Tibial nerve (tissue), 4 donors: Measurements from ENCODE around the gene ZBED1.
"Not testable (repeated sequence)": the region's sequence is repeated elsewhere in the genome, so short reads cannot be mapped to it uniquely, and the experiment has no call there.

Experiments
- EP300 ChIP-seq, 2 donors: sonication (generic); formaldehyde crosslinking; IDR thresholded peaks; one replicate each; pipeline ENCODE4 v1.6.1; 2017; ENCODE audit warnings: antibody characterized with exemption in 2 of 2, mild to moderate bottlenecking in 1 of 2
- POLR2A ChIP-seq, 2 donors: fragments of 450-650 bp; IDR thresholded peaks; one replicate each; pipeline ENCODE4 v1.6.1; 2017; ENCODE audit warnings: antibody characterized with exemption in 2 of 2, mild to moderate bottlenecking in 2 of 2, moderate library complexity in 2 of 2
- TF ChIP-seq, protein P1 (sequence below), 5 experiments: fragments of 200-600 bp in 3 of 5; fragments of 450-650 bp in 2 of 5; sonication (generic) in 3 of 5; IDR thresholded peaks; one replicate each; pipeline ENCODE4 v1.5.1; 2016 to 2019; ENCODE audit warnings: antibody characterized with exemption in 5 of 5, mild to moderate bottlenecking in 3 of 5, moderate library complexity in 2 of 5

DNA sequence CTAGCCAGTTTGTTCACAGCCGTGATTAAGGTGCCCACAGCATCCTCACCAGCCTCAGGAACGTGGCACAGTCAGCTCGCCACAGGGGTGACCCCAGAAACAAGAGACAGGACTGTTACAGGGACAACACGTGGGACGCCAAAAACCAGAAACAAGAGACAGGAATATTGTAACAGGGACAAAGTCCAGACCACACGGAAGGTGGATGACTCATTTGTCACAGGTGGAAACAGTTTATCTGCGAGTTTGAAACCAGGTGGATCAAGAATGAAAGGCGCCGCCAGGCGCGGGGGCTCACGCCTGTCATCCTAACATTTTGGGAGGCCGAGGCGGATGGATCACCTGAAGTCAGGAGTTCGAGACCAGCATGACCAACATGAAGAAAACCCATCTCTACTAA lies 27.7 kb downstream of the ZBED1 start:
- not testable (repeated sequence) for TF ChIP-seq POLR2A, EP300 (IDR thresholded peaks at IDR 0.05)
- TF ChIP-seq, protein P1, sequence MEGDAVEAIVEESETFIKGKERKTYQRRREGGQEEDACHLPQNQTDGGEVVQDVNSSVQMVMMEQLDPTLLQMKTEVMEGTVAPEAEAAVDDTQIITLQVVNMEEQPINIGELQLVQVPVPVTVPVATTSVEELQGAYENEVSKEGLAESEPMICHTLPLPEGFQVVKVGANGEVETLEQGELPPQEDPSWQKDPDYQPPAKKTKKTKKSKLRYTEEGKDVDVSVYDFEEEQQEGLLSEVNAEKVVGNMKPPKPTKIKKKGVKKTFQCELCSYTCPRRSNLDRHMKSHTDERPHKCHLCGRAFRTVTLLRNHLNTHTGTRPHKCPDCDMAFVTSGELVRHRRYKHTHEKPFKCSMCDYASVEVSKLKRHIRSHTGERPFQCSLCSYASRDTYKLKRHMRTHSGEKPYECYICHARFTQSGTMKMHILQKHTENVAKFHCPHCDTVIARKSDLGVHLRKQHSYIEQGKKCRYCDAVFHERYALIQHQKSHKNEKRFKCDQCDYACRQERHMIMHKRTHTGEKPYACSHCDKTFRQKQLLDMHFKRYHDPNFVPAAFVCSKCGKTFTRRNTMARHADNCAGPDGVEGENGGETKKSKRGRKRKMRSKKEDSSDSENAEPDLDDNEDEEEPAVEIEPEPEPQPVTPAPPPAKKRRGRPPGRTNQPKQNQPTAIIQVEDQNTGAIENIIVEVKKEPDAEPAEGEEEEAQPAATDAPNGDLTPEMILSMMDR (IDR thresholded peaks at IDR 0.05): not testable (repeated sequence)
